NCI-H69 (cell line): ENCODE results near the gene STAT2.
"Not testable (repeated sequence)": the region's sequence is repeated elsewhere in the genome, so short reads cannot be mapped to it uniquely, and the experiment has no call there.

ENCODE experiments used
- DNase-seq: peaks from one replicate; lab custom pipeline; 2025; lab: John Stamatoyannopoulos, UW

STAT2 gene

GRCh38 chr12:56362130-56363059 is 2.5 kb upstream of the STAT2 start, which contains the start of gene APOF:
APOF (minus strand) TSS chr12:56362857; CDS start chr12:56362745, 112 bp downstream.
- peak; percentile 15 for DNase-seq

- DNase-seq = no peak
These were observed 1.7 kb upstream of the STAT2 start for GRCh38 chr12:56361487-56362129.

GRCh38 chr12:56358836-56359532 is 923 bp downstream of the STAT2 start:
- no peak for DNase-seq

- DNase-seq = no peak
These were observed 8.6 kb downstream of the STAT2 start for GRCh38 chr12:56351325-56351724.

- DNase-seq = no peak
These were observed 9.2 kb downstream of the STAT2 start for GRCh38 chr12:56350662-56351061.

- no peak for DNase-seq
These were observed 11.1 kb downstream of the STAT2 start for GRCh38 chr12:56348776-56349175.

- not testable (repeated sequence) for DNase-seq
These were observed 12.7 kb downstream of the STAT2 start for GRCh38 chr12:56347255-56347654.

- DNase-seq = peak; percentile 32
These were observed 13.2 kb downstream of the STAT2 start for GRCh38 chr12:56346675-56347074.

GRCh38 chr12:56342290-56342689 is 17.6 kb downstream of the STAT2 start:
- DNase-seq = not testable (repeated sequence)

GRCh38 chr12:56341616-56342015 is 18.3 kb downstream of the STAT2 start:
- no peak for DNase-seq

GRCh38 chr12:56339158-56339422 is 20.8 kb downstream of the STAT2 start:
- DNase-seq = no peak

GRCh38 chr12:56338308-56339157 is 21.4 kb downstream of the STAT2 start, which contains the start of gene IL23A:
IL23A (plus strand) TSS chr12:56338884; CDS start chr12:56339045, 161 bp downstream.
- peak; percentile 85 for DNase-seq

GRCh38 chr12:56337753-56338251 is 22.1 kb downstream of the STAT2 start:
- no peak for DNase-seq

- DNase-seq = no peak
These were observed 23.3 kb downstream of the STAT2 start for GRCh38 chr12:56336361-56337167.

- not testable (repeated sequence) for DNase-seq
These were observed 24.4 kb downstream of the STAT2 start for GRCh38 chr12:56335527-56335926.

GRCh38 chr12:56334490-56334793 is 25.5 kb downstream of the STAT2 start:
- DNase-seq = no peak

- peak; percentile 99 for DNase-seq
These were observed 26.0 kb downstream of the STAT2 start, which contains the start of gene PAN2 for GRCh38 chr12:56333679-56334489. PAN2 (minus strand) TSS chr12:56334000; CDS start chr12:56333094, 906 bp downstream.

GRCh38 chr12:56333197-56333678 is 26.7 kb downstream of the STAT2 start:
- DNase-seq = no peak

GRCh38 chr12:56332512-56333196 is 27.3 kb downstream of the STAT2 start:
- no peak for DNase-seq
